ENCODE measurements around the gene SF3B1. TPM values are rescaled to one million over a fixed set of nuclear protein-coding genes. Genes with fewer than 3 reads are reported as not detected.

The SF3B1 gene
- polyA plus RNA-seq, 1 experiment, result 651 TPM

GRCh38 chr2:197391220-197391717 is 43.6 kb downstream of the SF3B1 start:
- ChIA-PET CTCF (no interaction called here), POLR2A (no interaction called here)
- H3K9me3 ChIP-seq (ENCODE audit: control insufficient read depth, insufficient read depth, low read length), result no peaks in the 10 kb centered on the region

GRCh38 chr2:197388866-197389587 is 45.8 kb downstream of the SF3B1 start:
- TF ChIP-seq, protein P1, sequence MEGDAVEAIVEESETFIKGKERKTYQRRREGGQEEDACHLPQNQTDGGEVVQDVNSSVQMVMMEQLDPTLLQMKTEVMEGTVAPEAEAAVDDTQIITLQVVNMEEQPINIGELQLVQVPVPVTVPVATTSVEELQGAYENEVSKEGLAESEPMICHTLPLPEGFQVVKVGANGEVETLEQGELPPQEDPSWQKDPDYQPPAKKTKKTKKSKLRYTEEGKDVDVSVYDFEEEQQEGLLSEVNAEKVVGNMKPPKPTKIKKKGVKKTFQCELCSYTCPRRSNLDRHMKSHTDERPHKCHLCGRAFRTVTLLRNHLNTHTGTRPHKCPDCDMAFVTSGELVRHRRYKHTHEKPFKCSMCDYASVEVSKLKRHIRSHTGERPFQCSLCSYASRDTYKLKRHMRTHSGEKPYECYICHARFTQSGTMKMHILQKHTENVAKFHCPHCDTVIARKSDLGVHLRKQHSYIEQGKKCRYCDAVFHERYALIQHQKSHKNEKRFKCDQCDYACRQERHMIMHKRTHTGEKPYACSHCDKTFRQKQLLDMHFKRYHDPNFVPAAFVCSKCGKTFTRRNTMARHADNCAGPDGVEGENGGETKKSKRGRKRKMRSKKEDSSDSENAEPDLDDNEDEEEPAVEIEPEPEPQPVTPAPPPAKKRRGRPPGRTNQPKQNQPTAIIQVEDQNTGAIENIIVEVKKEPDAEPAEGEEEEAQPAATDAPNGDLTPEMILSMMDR (IDR thresholded peaks at IDR 0.05; ENCODE audit: low read depth, low read length), result no peak
- Histone ChIP-seq H3K27me3 (ENCODE audit: control insufficient read depth, insufficient read depth, low read length) (no peaks in the 10 kb centered on the region), H3K9me3 (ENCODE audit: control insufficient read depth, insufficient read depth, low read length) (no peaks in the 10 kb centered on the region), H3K27ac (ENCODE audit: low read depth, low read length) (no peak overlapping the region), H3K4me3 (ENCODE audit: low read depth, low read length) (no peak overlapping the region)
- ChIA-PET POLR2A (interaction anchor here (1.2 kb wide), 1 partner anchor 46 kb away, joined by 3 read pairs; the partner anchor contains the start of gene SF3B1), CTCF (interaction anchor here (0.8 to 1.0 kb wide), 2 partner anchors 275 to 276 kb away, joined by 5 read pairs; no protein-coding TSS in a partner anchor)
- no peak for DNase-seq (ENCODE audit: low read depth, low spot score)

More at GRCh38 chr2:197391220-197391717, 43.6 kb downstream of the SF3B1 start:
- TF ChIP-seq, protein P1 (IDR thresholded peaks at IDR 0.05; ENCODE audit: low read depth, low read length), result no peak
- DNase-seq (ENCODE audit: low read depth, low spot score), result no peak
- no peak overlapping the region for H3K27ac ChIP-seq (ENCODE audit: low read depth, low read length)
- no peak overlapping the region for H3K4me3 ChIP-seq (ENCODE audit: low read depth, low read length)
- H3K27me3 ChIP-seq (ENCODE audit: control insufficient read depth, insufficient read depth, low read length), result no peaks in the 10 kb centered on the region

DNA sequence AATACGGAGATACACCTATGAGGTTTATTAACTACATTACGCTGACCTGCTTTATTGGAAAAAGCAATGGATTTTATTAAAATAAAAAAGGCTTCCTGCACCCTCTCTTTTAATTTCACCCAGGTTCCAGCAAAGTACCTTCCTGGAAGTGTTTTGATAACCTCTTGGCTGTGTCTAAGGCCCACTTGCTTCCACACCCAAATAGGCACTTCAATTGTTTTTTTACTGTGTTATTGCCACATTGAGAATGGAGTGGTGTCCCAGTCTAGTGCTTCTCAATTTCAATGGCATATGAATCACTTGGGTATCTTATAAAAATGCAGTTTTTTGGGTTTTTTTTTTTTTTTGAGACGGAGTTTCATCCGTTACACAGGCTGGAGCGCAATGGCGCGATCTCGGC is 47.6 kb downstream of the SF3B1 start:
- ChIA-PET POLR2A (interaction anchor here (0.6 kb wide), 1 partner anchor 125 kb away, joined by 4 read pairs; no protein-coding TSS in a partner anchor), CTCF (interaction anchor here (0.6 to 1.6 kb wide), 2 partner anchors 274 to 329 kb away, joined by 3 to 7 read pairs; no protein-coding TSS in a partner anchor)
- H3K4me3 ChIP-seq (ENCODE audit: low read depth, low read length), result no peak overlapping the region
- no peak overlapping the region for H3K27ac ChIP-seq (ENCODE audit: low read depth, low read length)
- no peaks in the 10 kb centered on the region for H3K27me3 ChIP-seq (ENCODE audit: control insufficient read depth, insufficient read depth, low read length)
- TF ChIP-seq, protein P1 (IDR thresholded peaks at IDR 0.05; ENCODE audit: low read depth, low read length), result no peak
- H3K9me3 ChIP-seq (ENCODE audit: control insufficient read depth, insufficient read depth, low read length), result no peaks in the 10 kb centered on the region
- DNase-seq (ENCODE audit: low read depth, low spot score), result no peak

DNA sequence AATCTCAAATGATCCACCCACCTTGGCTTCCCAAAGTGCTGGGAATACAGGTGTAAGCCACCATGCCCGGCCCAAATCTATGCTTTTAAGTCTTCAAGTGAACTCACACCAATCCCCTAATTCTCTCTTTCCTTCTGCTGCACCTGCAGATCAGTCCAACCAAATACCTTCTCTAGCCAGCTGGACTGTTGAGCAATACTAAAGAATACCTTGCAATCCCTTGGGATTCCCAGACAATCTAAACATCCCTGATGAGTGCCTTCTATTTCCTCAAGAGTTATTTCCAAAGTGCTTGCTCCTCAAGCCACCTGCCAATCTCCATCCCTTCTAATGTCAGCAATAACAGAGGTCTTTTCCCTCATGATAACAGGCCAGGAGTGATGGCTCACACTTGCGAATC is 48.6 kb downstream of the SF3B1 start:
- ChIA-PET CTCF (interaction anchor here (1.6 kb wide), 1 partner anchor 273 kb away, joined by 3 read pairs; no protein-coding TSS in a partner anchor), POLR2A (no interaction called here)
- H3K27me3 ChIP-seq (ENCODE audit: control insufficient read depth, insufficient read depth, low read length), result no peaks in the 10 kb centered on the region
- DNase-seq (ENCODE audit: low read depth, low spot score), result no peak
- no peaks in the 10 kb centered on the region for H3K9me3 ChIP-seq (ENCODE audit: control insufficient read depth, insufficient read depth, low read length)
- TF ChIP-seq, protein P1 (IDR thresholded peaks at IDR 0.05; ENCODE audit: low read depth, low read length), result no peak
- H3K4me3 ChIP-seq (ENCODE audit: low read depth, low read length), result no peak overlapping the region
- no peak overlapping the region for H3K27ac ChIP-seq (ENCODE audit: low read depth, low read length)

DNA sequence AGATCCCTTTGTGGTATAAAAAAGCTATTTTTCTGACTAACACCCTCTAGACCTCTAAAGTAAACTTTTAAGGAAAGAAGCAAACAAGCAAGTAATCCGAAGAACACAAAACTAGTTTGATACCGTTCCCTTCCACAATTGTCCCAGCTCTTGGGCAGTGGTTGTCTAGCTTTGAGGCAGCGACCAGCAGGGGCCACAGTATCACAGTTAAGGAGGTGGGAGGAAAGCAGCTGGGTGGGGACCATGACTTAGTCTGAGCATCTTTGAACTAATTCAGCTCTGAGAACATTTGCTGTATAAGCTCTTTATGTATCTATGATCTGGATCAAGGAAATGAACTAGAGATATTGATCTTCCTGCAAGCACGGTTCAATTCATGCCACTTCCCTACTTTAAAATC is 51.0 kb downstream of the SF3B1 start:
- POLR2A ChIA-PET, result no interaction called here
- TF ChIP-seq, protein P1 (IDR thresholded peaks at IDR 0.05; ENCODE audit: low read depth, low read length), result no peak
- H3K9me3 ChIP-seq (ENCODE audit: control insufficient read depth, insufficient read depth, low read length), result no peaks in the 10 kb centered on the region
- no peak for DNase-seq (ENCODE audit: low read depth, low spot score)
- H3K27me3 ChIP-seq (ENCODE audit: control insufficient read depth, insufficient read depth, low read length), result no peaks in the 10 kb centered on the region
- no peak overlapping the region for H3K27ac ChIP-seq (ENCODE audit: low read depth, low read length)
- no peak overlapping the region for H3K4me3 ChIP-seq (ENCODE audit: low read depth, low read length)
- CTCF ChIA-PET, result interaction anchor here (0.5 to 1.6 kb wide), 3 partner anchors 250 to 372 kb away, joined by 3 to 13 read pairs (median 3); no protein-coding TSS in a partner anchor

Data from AG04450 (cell line).